Fibroblast of lung (primary cell): ENCODE results near the gene CACNA1S. TPM values are rescaled to one million over a fixed set of nuclear protein-coding genes. Genes with fewer than 3 reads are reported as not detected.

Experiments used
- DNase-seq, 2 donors: peaks; one replicate each; pipeline versions ENCODE4 v3.0.0 to v3.0.0-alpha.2; 2010; ENCODE audit warnings: low read depth in 2 of 2
- H2AFZ ChIP-seq: 2 replicates; pipeline ENCODE4 v1.5.1; 2012; ENCODE audit warnings: low read length, control low read depth, inconsistent platforms
- H3K27ac ChIP-seq: 2 replicates; pipeline ENCODE4 v1.5.1; 2011; ENCODE audit warnings: low read length, control low read depth; ENCODE audit not compliant: insufficient read depth
- H3K27me3 ChIP-seq: 2 replicates; pipeline ENCODE4 v1.5.1; 2011; ENCODE audit warnings: mild to moderate bottlenecking, low read length; ENCODE audit not compliant: control insufficient read depth, insufficient read depth
- H3K36me3 ChIP-seq: 2 replicates; pipeline ENCODE4 v1.5.1; 2011; ENCODE audit warnings: low read length; ENCODE audit not compliant: control insufficient read depth, insufficient read depth
- H3K4me1 ChIP-seq: 2 replicates; pipeline ENCODE4 v1.5.1; 2011; ENCODE audit warnings: low read length; ENCODE audit not compliant: control insufficient read depth, insufficient read depth; ENCODE audit errors: extremely low read depth
- H3K4me2 ChIP-seq: 2 replicates; pipeline ENCODE4 v1.5.1; 2011; ENCODE audit warnings: low read length, control low read depth; ENCODE audit not compliant: insufficient read depth; ENCODE audit errors: extremely low read depth
- H3K4me3 ChIP-seq, 4 experiments: fragments of 200-600 bp in 1 of 4; sonication (generic) in 1 of 4; replicated peaks in 1 of 4; 2 replicates each; pipeline ENCODE4 v1.5.1; 2011 to 2016; ENCODE audit warnings: low read length in 4 of 4, low read depth in 3 of 4, mild to moderate bottlenecking in 3 of 4, control low read depth in 2 of 4, inconsistent platforms in 1 of 4, mixed read lengths in 1 of 4; ENCODE audit not compliant: insufficient read depth in 1 of 4; ENCODE audit errors: control extremely low read depth in 1 of 4
- H3K79me2 ChIP-seq: 2 replicates; pipeline ENCODE4 v1.5.1; 2012; ENCODE audit warnings: mild to moderate bottlenecking, low read length, inconsistent platforms; ENCODE audit not compliant: control insufficient read depth, insufficient read depth
- H3K9ac ChIP-seq: 2 replicates; pipeline ENCODE4 v1.5.1; 2011; ENCODE audit warnings: mild to moderate bottlenecking, low read length, control low read depth; ENCODE audit not compliant: insufficient read depth
- H3K9me3 ChIP-seq: 2 replicates; pipeline ENCODE4 v1.5.1; 2012; ENCODE audit warnings: low read depth, low read length; ENCODE audit not compliant: control insufficient read depth, insufficient read depth
- H4K20me1 ChIP-seq: 2 replicates; pipeline ENCODE4 v1.5.1; 2011; ENCODE audit warnings: low read length; ENCODE audit not compliant: control insufficient read depth, insufficient read depth; ENCODE audit errors: extremely low read depth
- CTCF ChIP-seq, 2 donors: IDR thresholded peaks in 1 of 2; conservative IDR thresholded peaks in 1 of 2; 1 replicate in 1 of 2; 2 replicates in 1 of 2; pipeline ENCODE4 v1.5.1; 2011 to 2012; ENCODE audit warnings: low read length in 2 of 2, control low read depth in 1 of 2, inconsistent platforms in 1 of 2, low read depth in 1 of 2, mild to moderate bottlenecking in 1 of 2
- EZH2 ChIP-seq: IDR thresholded peaks from 2 replicates; pipeline ENCODE4 v1.5.1; 2012; ENCODE audit warnings: low read length, control low read depth, mild to moderate bottlenecking; ENCODE audit errors: missing control alignments
- polyA plus RNA-seq, 2 donors: library from polyadenylated mRNA; depleted of rRNA in 1 of 2; stranded (reverse) in 1 of 2; unstranded in 1 of 2; fragments of >200 nt; gene quantifications; 2 replicates each; pipeline ENCODE4 v1.2.1, GENCODE V29; 2011 to 2012; ENCODE audit warnings: missing spikeins in 1 of 2
- total RNA-seq: library from RNA; depleted of rRNA; stranded (reverse); fragments of >200 nt; gene quantifications from 2 replicates; pipeline ENCODE4 v1.2.1, GENCODE V29; 2014

CACNA1S gene
- total and polyA plus RNA-seq, 2 donors (not counting 1 experiment from before 2014, with no cell fraction given) = not detected

- H3K36me3 ChIP-seq = no peaks in the 10 kb centered on the region
- no peak overlapping the region for H3K4me2 ChIP-seq
- DNase-seq = no peak
- no peaks in the 10 kb centered on the region for H3K4me1 ChIP-seq
- H2AFZ ChIP-seq = no peak overlapping the region
- no peak overlapping the region for H3K27ac ChIP-seq
- H4K20me1 ChIP-seq = no peaks in the 10 kb centered on the region
- no peak overlapping the region for H3K9ac ChIP-seq
- no peaks in the 10 kb centered on the region for H3K9me3 ChIP-seq
- no peak for TF ChIP-seq CTCF (conservative IDR thresholded peaks at IDR 0.05 in 1 of 2, IDR thresholded peaks at IDR 0.05 in 1 of 2; ENCODE audit: low read depth in 1 of 2, low read length in 2 of 2)
- no peak for TF ChIP-seq EZH2
- H3K79me2 ChIP-seq = no peaks in the 10 kb centered on the region
- H3K4me3 ChIP-seq = no peak overlapping the region
- peaks cover 23% of the 10 kb centered on the region for H3K27me3 ChIP-seq
Observed at GRCh38 chr1:201091256-201091655, 21.0 kb downstream of the CACNA1S start.

- Histone ChIP-seq H4K20me1 (no peaks in the 10 kb centered on the region), H3K9me3 (no peaks in the 10 kb centered on the region), H3K79me2 (no peaks in the 10 kb centered on the region), H3K27ac (no peak overlapping the region), H3K27me3 (peaks cover 20% of the 10 kb centered on the region), H3K4me3 (no peak overlapping the region), H3K4me1 (no peaks in the 10 kb centered on the region), H3K4me2 (no peak overlapping the region), H3K9ac (no peak overlapping the region), H2AFZ (no peak overlapping the region), H3K36me3 (no peaks in the 10 kb centered on the region)
- TF ChIP-seq EZH2 (no peak), CTCF (conservative IDR thresholded peaks at IDR 0.05 in 1 of 2, IDR thresholded peaks at IDR 0.05 in 1 of 2; ENCODE audit: low read depth in 1 of 2, low read length in 2 of 2) (no peak)
- no peak for DNase-seq
Observed at GRCh38 chr1:201090541-201090940, 21.7 kb downstream of the CACNA1S start.

- no peak for TF ChIP-seq EZH2
- TF ChIP-seq CTCF (conservative IDR thresholded peaks at IDR 0.05 in 1 of 2, IDR thresholded peaks at IDR 0.05 in 1 of 2; ENCODE audit: low read depth in 1 of 2, low read length in 2 of 2) = no peak
- DNase-seq = no peak
- Histone ChIP-seq H3K4me3 (no peak overlapping the region), H3K27ac (no peak overlapping the region), H3K4me2 (no peak overlapping the region), H3K9ac (no peak overlapping the region), H3K27me3 (peaks cover 20% of the 10 kb centered on the region), H4K20me1 (no peaks in the 10 kb centered on the region), H3K4me1 (no peaks in the 10 kb centered on the region), H2AFZ (no peak overlapping the region), H3K9me3 (no peaks in the 10 kb centered on the region), H3K79me2 (no peaks in the 10 kb centered on the region), H3K36me3 (no peaks in the 10 kb centered on the region)
Observed at GRCh38 chr1:201089596-201089995, 22.6 kb downstream of the CACNA1S start.
